NCI-H82 treated with DMSO at 0.1 percent for 48 hours (cell line): Measurements from ENCODE around the gene CPLX1.

Experiments used
- DNase-seq: peaks from one replicate; lab custom pipeline; 2025; ENCODE audit not compliant: unreplicated experiment; lab: John Stamatoyannopoulos, UW

CPLX1 gene

DNA sequence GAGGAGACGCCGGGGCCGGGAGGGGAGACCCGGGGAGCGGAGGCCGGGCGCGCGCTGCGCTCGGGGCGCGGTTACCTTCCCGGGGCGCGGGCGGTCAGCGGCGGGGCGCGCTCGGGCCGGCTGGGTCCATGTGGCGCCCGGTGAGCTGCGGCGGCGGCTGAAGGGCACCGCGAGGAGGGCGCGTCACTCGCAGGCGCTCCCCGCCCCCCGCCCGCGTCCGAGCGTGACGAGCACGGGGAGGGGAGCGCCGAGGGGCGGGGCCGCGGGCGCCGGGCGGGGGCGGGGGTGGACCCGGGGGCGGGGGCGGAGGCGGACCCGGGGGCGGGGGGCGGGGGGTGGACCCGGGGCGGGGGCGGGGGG is at the start of gene CPLX1:
Gene CPLX1, minus strand, starts transcription at position 159 of the 360 bp plus-strand sequence. CDS start 1,607 bp downstream, outside the sequence.
- no peak for DNase-seq

GRCh38 chr4:874971-875817 is 49.3 kb upstream of the CPLX1 start:
- DNase-seq = no peak

GRCh38 chr4:874056-874455 is 48.1 kb upstream of the CPLX1 start:
- no peak for DNase-seq

- no peak for DNase-seq
Measured at GRCh38 chr4:872241-872981, 46.5 kb upstream of the CPLX1 start.

DNA sequence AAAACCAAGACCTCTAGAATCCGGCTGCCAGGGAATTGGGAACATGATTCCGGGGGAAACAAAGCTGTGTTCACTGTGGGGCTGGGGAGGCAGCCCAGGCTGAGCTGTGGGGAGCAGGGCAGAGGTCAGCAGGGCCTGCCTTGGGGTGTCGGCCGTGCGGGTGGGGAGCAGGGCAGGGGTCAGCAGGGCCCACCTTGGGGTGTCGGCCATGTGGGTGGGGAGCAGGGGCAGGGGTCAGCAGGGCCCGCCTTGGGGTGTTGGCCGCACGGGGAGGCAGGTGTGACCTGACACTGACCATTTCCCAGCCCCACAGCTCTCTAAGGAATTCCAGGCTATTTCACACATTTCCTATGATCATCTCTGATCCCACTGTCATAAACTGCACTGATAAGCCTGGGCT is 45.6 kb upstream of the CPLX1 start:
- no peak for DNase-seq

- no peak for DNase-seq
Measured at GRCh38 chr4:870951-871350, 45.0 kb upstream of the CPLX1 start.

DNA sequence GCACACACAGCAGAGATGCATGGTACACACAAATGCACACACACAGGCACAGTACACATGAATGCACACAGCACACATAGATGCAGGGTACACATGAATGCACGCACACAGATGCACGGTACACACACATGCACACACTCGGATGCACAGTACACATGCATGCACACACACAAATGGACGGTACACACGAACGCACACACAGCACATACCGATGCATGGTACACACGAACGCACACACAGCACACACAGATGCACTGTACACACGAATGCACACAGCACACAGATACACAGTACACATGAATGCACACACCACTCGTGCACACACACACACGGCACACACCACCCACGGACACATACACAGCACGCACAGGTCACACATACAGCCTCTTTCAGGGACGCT is 43.8 kb upstream of the CPLX1 start:
- no peak for DNase-seq

- no peak for DNase-seq
Measured at GRCh38 chr4:868421-868820, 42.5 kb upstream of the CPLX1 start.

- no peak for DNase-seq
Measured at GRCh38 chr4:867526-868250, 41.8 kb upstream of the CPLX1 start.

DNA sequence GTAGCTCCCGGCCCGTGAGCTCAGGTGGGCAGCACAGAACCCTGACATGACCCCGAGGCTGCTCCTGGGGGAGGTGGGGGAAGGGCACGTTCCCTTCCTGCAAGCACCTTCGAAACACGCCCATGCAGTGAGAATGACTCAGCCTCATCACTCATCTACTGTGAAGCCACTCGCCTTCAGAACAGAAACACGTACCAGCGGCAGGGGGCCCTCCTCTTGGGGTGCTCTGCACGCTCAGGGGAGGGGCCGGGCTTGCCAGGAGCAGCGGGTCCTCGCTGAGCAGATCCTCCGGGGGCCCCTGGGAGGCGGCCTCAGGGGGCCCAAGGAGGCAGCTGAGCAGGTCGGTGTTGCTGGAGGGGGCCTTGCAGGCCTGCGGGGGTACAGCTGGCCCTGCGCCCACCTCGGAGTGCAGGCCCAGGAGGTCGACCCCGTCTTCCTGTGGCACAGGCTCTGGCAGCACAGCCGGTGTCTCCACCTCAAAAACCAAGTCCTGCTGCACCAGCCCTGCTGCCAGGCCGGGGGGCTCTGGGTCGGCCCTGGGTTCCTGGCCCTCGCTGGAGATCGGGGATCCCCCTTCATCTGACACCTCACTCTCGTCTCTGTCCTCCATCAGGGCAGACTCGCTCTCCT is 40.9 kb upstream of the CPLX1 start:
- no peak for DNase-seq

DNA sequence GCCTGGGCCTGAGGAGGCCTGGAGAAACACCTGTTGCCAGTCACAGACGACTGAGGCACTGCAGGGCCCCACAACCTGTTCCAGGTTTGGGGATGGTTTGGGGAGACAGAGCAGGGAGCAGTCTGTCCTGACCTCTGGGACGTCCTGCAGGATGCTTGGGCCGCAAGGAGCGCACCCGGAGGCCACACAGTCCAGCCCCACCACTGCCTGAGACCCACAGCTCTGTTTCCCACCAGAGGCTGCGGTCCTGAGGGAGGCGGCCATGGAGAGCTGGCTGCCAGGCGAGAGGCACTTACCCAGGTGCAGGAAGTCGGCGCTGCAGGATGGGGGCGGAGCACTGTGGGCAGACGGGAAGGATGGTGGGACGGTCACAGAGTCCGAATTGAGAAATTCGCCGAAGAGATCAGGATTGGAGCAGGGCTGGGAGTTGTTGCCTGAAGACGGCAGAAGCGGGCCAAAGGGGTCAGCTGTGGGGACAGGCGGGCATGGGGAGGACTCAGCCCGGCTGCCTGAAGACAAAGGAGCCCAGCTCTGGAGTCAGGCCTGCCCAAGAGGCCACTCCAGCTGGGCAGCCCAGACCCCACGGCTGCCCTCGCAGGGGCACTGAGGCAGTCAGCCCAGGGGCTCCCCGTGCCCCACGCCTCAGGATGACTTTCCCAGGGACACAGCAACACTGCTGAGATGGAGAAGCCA is 40.3 kb upstream of the CPLX1 start:
- no peak for DNase-seq

- no peak for DNase-seq
Measured at GRCh38 chr4:865572-865971, 39.6 kb upstream of the CPLX1 start.

- DNase-seq = no peak
Measured at GRCh38 chr4:865121-865465, 39.2 kb upstream of the CPLX1 start.

DNA sequence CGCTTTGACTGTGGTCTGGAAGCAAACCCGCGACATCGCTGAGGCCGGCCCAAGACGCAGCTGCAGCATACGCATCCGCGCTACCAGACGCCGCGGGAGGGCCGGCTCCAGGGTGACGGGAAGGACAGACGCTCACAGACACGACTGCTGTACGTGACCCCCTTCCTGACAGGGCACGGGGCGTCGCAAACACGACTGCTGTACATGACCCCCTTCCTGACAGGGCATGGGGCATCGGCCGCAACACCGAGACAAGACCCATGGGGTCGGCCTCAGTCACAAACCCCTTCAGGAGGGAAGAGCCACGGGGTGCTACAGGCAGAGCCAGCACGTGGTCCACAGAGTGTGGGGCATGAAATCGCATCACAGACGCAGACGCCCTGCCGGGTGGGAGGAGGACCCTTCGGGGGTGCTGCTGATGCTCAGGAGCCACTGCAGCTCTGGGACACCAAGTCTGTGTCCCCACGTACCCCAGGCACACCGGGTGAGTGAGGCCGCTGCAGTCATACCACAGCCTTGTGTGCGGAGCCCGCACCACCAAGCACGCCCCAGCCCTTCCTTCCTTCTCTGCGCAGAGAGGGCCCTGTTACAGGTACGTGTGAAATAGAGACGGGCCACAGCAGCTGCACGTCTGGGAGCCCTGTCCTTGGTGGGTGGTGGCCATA is 38.7 kb upstream of the CPLX1 start:
- DNase-seq = no peak

DNA sequence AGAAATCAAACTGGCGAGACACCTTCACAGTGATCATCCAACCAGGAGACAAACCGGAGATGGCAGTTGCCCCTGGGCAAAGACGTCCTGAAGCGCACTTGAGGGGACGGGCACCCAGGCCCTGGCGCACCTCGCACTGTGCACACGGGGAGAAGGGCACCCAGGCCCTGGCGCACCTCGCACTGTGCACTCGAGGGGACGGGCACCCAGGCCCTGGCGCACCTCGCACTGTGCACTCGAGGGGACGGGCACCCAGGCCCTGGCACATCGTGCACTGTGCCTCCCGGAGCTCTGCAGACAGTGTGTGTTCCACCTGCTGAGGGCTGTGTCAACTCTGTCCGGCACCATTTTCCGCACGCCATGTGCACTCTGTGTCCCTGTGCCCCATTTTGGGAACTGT is 34.6 kb upstream of the CPLX1 start:
- DNase-seq = no peak

GRCh38 chr4:859496-859895 is 33.6 kb upstream of the CPLX1 start:
- DNase-seq = no peak

- DNase-seq = no peak
Measured at GRCh38 chr4:858831-859451, 33.0 kb upstream of the CPLX1 start.

DNA sequence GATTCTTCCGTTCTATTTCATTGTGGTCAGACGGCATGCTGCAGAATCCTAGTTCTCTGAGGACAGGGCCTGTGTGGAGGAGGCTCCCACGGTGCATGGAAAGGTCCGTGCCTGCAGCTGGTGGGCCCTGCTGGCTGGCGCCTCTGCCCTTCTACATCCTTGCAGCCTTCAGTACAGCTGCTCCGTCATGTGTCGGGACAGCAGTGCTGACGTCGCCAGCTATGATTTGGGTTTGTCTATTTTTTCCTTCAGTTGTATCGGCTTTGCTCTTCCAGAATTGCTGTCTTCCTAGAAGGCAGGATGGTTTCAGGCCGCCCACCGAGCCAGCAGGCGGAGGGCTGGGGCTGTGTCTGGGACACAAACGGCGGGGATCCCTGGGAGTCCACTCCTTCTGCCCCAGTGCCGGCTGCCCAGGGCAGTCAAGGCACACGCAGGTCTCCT is 32.1 kb upstream of the CPLX1 start:
- no peak for DNase-seq

GRCh38 chr4:857461-857860 is 31.5 kb upstream of the CPLX1 start:
- no peak for DNase-seq
